KOPT-K1 (cell line): ENCODE data around the gene DNAJC12.
"Not testable (repeated sequence)": the region's sequence is repeated elsewhere in the genome, so short reads cannot be mapped to it uniquely, and the experiment has no call there.

ENCODE experiments used
- H3K27ac ChIP-seq: fragments of 200-600 bp; sonication (generic); 2 replicates; pipeline ENCODE4 v1.5.1; 2016; ENCODE audit warnings: antibody characterized with exemption, mild to moderate bottlenecking, low read depth, low read length; ENCODE audit not compliant: poor library complexity, severe bottlenecking
- H3K36me3 ChIP-seq: fragments of 200-600 bp; sonication (generic); 2 replicates; pipeline ENCODE4 v1.5.1; 2017; ENCODE audit warnings: antibody characterized with exemption, mild to moderate bottlenecking, low read length, moderate library complexity; ENCODE audit not compliant: insufficient read depth
- H3K9me3 ChIP-seq: fragments of 200-600 bp; sonication (generic); 2 replicates; pipeline ENCODE4 v1.5.1; 2017; ENCODE audit warnings: antibody characterized with exemption, low read length, mild to moderate bottlenecking; ENCODE audit not compliant: insufficient read depth, poor library complexity, severe bottlenecking

DNAJC12 gene

DNA sequence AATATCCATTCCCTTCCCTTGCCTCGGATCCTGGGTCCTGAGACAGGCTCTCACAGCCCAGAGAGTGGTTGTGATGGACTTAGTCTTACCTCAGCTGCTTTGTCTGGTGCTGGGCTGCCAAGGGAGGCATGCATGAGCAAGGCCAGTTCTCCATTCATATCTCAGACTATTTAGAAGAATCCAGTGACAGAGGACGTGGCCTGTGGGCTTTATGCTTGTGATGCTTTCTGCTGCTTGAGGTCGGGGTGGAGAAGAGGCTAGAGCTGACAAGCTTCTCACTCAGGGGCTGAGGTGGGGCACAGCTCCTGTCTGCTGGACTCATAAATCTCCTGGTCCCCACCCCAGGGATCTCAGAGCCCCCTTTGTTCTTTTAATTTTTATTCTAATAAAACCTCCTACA lies 66.8 kb downstream of the DNAJC12 start:
- Histone ChIP-seq H3K27ac (no peak overlapping the region), H3K36me3 (no peaks in the 10 kb centered on the region), H3K9me3 (no peaks in the 10 kb centered on the region)

DNA sequence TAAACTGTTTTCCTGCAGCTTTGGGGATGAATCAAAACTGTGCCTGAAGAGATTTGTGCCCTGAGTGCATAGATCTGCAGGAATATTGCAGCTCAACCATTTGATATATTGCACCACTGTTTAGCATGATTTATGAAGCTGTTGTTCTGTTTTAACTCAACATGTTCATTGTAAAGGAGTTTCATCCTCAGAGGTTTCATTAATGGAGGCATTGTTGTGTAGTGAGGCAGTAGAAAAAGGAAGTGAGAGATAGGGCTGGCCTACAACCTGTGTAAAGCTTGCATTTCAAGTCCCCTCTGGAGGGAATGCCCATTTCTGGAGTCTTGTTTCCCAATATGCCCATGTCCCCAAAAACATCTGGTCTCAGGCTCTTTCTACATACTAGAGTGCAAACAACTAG lies 67.5 kb downstream of the DNAJC12 start:
- H3K9me3 ChIP-seq: no peaks in the 10 kb centered on the region
- no peaks in the 10 kb centered on the region for H3K36me3 ChIP-seq
- no peak overlapping the region for H3K27ac ChIP-seq

DNA sequence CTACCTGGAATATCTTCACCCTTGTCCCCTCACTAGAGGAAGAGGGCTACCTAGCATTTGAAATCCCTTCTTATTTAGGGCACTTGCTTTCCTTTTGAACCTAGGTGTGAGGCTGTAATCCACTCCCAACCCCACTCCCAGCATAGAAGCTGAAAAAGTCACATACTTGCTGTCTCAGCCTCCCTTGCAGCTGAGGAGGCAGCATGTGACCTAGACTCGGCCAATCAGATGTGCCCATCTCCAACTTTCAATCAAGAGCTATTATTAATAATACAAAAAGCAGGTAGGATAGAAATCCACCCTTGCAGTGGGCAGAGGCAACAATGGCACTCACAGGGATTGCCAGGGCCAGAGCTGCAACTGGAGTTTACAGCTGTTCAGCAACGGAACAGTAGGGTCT lies 70.7 kb downstream of the DNAJC12 start:
- no peaks in the 10 kb centered on the region for H3K9me3 ChIP-seq
- H3K27ac ChIP-seq: no peak overlapping the region
- no peaks in the 10 kb centered on the region for H3K36me3 ChIP-seq

DNA sequence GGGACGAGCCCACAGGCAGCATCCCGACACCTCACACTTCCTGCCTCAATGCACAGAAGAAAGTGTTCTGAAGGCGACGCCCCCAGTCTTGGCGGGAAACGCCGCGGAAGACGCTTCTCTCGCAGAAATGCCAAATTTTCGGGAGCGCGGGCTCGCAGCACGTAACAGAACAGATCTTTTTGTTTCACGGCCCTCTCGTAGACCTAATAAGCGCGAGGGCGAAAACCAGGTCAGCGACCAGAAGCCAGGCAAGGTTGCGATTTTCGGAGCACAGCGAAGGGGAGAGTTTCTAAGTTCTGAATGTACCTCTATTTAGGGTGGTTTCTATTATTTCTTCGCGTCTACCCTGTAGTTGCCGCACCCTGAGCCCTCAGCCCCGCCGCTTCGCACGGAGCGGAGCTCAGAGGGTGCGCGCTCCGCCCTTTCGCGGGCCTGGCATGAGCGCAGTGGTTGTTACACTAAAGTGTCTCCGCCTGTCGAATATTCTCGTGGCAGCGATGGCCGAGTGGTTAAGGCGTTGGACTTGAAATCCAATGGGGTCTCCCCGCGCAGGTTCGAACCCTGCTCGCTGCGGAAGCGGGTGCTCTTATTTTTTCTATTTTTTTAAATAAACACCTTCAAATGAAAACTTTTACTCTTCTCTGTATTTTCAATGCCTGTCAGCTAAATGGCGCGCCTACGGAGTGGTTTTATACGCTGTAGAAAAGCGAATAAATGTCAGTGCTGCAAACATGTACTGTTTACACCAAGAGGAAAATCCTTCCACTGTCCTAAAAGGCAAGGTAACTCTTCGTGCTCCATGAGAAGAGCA lies 73.8 kb downstream of the DNAJC12 start:
- Histone ChIP-seq H3K27ac (peak overlapping the region; percentile 79), H3K36me3 (no peaks in the 10 kb centered on the region), H3K9me3 (no peaks in the 10 kb centered on the region)

DNA sequence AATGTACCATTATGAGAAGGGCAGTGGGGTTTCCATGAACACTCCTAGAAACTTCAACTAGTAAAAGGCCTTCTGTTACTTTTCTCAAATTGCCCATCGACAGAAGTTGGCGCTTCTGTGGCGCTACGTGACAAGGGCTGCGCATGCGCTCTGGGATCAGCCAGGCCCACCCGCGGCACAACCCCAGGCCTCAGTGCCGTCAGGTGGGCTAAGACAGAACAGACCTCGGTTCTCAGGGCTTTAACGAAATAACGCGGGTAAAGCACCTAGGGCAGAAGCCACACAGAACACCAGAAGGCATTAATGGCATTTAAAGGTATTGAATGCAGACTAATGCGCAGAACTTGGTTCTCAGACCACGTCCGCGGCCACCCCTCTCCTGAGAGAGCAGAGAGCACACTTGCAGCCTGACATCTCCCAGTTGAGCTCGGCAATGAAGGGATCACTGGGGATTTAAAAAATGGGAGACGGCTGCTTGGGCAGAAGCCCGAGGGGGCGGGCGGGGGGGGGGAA lies 74.4 kb downstream of the DNAJC12 start:
- H3K9me3 ChIP-seq: no peaks in the 10 kb centered on the region
- H3K36me3 ChIP-seq: no peaks in the 10 kb centered on the region
- H3K27ac ChIP-seq: peak overlapping the region; percentile 79

DNA sequence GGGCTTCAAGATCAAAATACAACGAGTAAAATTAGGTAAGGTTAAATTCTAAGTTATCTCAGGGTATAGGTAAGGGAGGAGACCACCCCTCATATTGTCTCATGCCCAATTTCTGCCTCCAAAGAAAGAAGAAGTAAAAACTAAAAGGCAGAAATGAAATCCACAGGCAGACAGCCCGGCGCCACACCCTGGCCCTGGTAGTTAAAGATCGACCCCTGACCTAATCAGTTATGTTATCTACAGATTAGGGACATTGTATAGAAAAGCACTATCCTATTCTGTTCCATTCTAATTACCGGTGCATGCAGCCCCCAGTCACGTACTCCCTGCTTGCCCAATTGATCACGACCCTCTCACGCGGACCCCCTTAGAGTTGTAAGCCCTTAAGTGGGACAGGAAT lies 75.4 kb downstream of the DNAJC12 start:
- H3K9me3 ChIP-seq, H3K27ac ChIP-seq, H3K36me3 ChIP-seq: not testable (repeated sequence)

DNA sequence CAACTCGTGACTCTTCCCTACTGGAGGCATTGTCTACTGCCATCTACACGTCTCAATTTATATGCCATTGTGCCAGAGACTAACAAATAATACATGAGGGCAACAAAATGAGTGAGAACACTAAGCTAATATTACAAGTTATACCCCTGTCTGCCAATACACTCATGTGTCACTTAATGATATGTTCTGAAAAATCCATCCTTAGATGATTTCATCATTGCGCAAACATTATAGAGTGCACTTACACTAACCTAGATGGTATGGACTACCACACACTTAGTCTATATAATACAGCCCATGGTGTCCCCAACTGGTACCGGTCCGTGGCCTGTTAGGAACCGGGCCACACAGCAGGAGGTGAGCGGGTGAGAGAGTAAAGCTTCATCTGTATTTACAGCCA lies 77.7 kb downstream of the DNAJC12 start:
- Histone ChIP-seq H3K9me3 (no peaks in the 10 kb centered on the region), H3K27ac (no peak overlapping the region), H3K36me3 (no peaks in the 10 kb centered on the region)
